Esophagus squamous epithelium (tissue), 5 donors: ENCODE results near the gene TRIM41. TPM values are rescaled to one million over a fixed set of nuclear protein-coding genes. Genes with fewer than 3 reads are reported as not detected.

ENCODE experiments used
- DNase-seq: peaks from one replicate; lab custom pipeline; 2025; lab: John Stamatoyannopoulos, UW
- H3K27ac ChIP-seq, 4 donors: fragments of 200-600 bp; sonication (generic); one replicate each; pipeline ENCODE4 v1.5.1; 2016 to 2019; ENCODE audit warnings: mild to moderate bottlenecking in 1 of 4
- H3K27me3 ChIP-seq, 4 donors: fragments of 200-600 bp; sonication (generic); 1 replicate in 3 of 4; 2 replicates in 1 of 4; pipeline versions ENCODE4 v1.5.1 to v1.6.0; 2017 to 2021; ENCODE audit warnings: antibody characterized with exemption in 1 of 4
- H3K36me3 ChIP-seq, 3 donors: fragments of 200-600 bp; sonication (generic); one replicate each; pipeline ENCODE4 v1.5.1; 2016 to 2019
- H3K4me1 ChIP-seq, 3 donors: fragments of 200-600 bp; sonication (generic); one replicate each; pipeline ENCODE4 v1.5.1; 2017 to 2019
- H3K4me3 ChIP-seq, 4 donors: fragments of 200-600 bp; sonication (generic); 1 replicate in 3 of 4; 2 replicates in 1 of 4; pipeline ENCODE4 v1.5.1; 2016 to 2019; ENCODE audit warnings: mild to moderate bottlenecking in 2 of 4, moderate library complexity in 1 of 4
- H3K9me3 ChIP-seq, 3 donors: fragments of 200-600 bp; sonication (generic); one replicate each; pipeline ENCODE4 v1.5.1; 2016 to 2019
- CTCF ChIP-seq, 6 experiments: fragments of 450-650 bp in 4 of 6; fragments of 200-600 bp in 2 of 6; sonication (generic) in 2 of 6; IDR thresholded peaks; one replicate each; pipeline ENCODE4 v1.5.1; 2016 to 2019; ENCODE audit warnings: antibody characterized with exemption in 6 of 6, mild to moderate bottlenecking in 4 of 6, moderate library complexity in 4 of 6
- POLR2A ChIP-seq, 4 donors: fragments of 450-650 bp; IDR thresholded peaks; one replicate each; pipeline ENCODE4 v1.6.1; 2017; ENCODE audit warnings: antibody characterized with exemption in 4 of 4, mild to moderate bottlenecking in 4 of 4, moderate library complexity in 3 of 4
- WGBS, 2 donors: methylation state at CpG; one replicate each; pipeline ENCODE4 v1.1.5; 2018; 5-methylcytosine and 5-hydroxymethylcytosine counted together
- intact Hi-C: fragments of 100-400 bp; cut with DNase I; formaldehyde crosslinking; loops from one replicate; pipeline ENCODE4 v1.15.0; 2022
- total RNA-seq, 4 donors: library from RNA; depleted of rRNA; stranded (reverse); fragments of >200 nt; gene quantifications; one replicate each; pipeline ENCODE4 v1.1.0, GENCODE V29; 2016
- donor health status: DM: yes; HTN: yes; CAD: no.

Gene TRIM41
- total RNA-seq, 4 donors from 2014 or later = 12.0 to 22.1 (median 13.8) TPM

- intact Hi-C loops = loop anchor here (10.0 kb wide), 1 partner anchor 75 kb away; the partner anchor contains the start of gene TRIM52
- no peaks in the 10 kb centered on the region for H3K9me3 ChIP-seq
- DNase-seq = no peak
Observed at GRCh38 chr5:181189962-181190710, 32.9 kb upstream of the TRIM41 start.

GRCh38 chr5:181190711-181191525 is 32.2 kb upstream of the TRIM41 start:
- Histone ChIP-seq H3K9me3 (no peaks in the 10 kb centered on the region), H3K27me3 (no peaks in the 10 kb centered on the region), H3K4me3 (peak overlapping the region; percentile 64 to 96 (median 82)), H3K4me1 (peaks cover 7 to 61% (median 10%) of the 10 kb centered on the region in 3 donors), H3K27ac (peak overlapping the region; percentile 90 to 93 (median 90)), H3K36me3 (peaks cover 0 to 19% (median 0%) of the 10 kb centered on the region in 3 donors)
- peak in 2 of 6 experiments; percentile 12 to 17 for TF ChIP-seq CTCF (IDR thresholded peaks at IDR 0.05)
- TF ChIP-seq POLR2A (IDR thresholded peaks at IDR 0.05) = no peak
- DNase-seq = no peak
- intact Hi-C loops = no loop called here
- 0 to 1% methylated on average over 20 to 35 of the region's 66 CpGs for WGBS, 2 donors

More at GRCh38 chr5:181189962-181190710, 32.9 kb upstream of the TRIM41 start:
- no peak for TF ChIP-seq POLR2A (IDR thresholded peaks at IDR 0.05)
- 0% methylated on average over 16 of the region's 52 CpGs; no CpG with 5 or more reads in 1 of the 2 donors for WGBS, 2 donors
- Histone ChIP-seq H3K27ac (peak overlapping the region; percentile 90 to 93 (median 90)), H3K36me3 (peaks cover 0 to 14% (median 0%) of the 10 kb centered on the region in 3 donors), H3K4me1 (peaks cover 7 to 62% (median 10%) of the 10 kb centered on the region in 3 donors), H3K27me3 (no peaks in the 10 kb centered on the region), H3K4me3 (peak overlapping the region; percentile 64 to 96 (median 82))

GRCh38 chr5:181191526-181192336 is 31.4 kb upstream of the TRIM41 start:
- TF ChIP-seq POLR2A (IDR thresholded peaks at IDR 0.05) (peak in 1 of 4 donors; percentile 68), CTCF (IDR thresholded peaks at IDR 0.05) (no peak)
- intact Hi-C loops = no loop called here
- H3K4me1 ChIP-seq = peaks cover 7 to 58% (median 10%) of the 10 kb centered on the region in 3 donors

GRCh38 chr5:181192337-181193046 is 30.6 kb upstream of the TRIM41 start:
- TF ChIP-seq POLR2A (IDR thresholded peaks at IDR 0.05) (no peak), CTCF (IDR thresholded peaks at IDR 0.05) (no peak)
- WGBS, 2 donors = 36 to 41% methylated on average over 10 to 11 of the region's 12 CpGs
- Histone ChIP-seq H3K4me3 (peak overlapping the region; percentile 64 to 96 (median 82)), H3K36me3 (peaks cover 0 to 32% (median 0%) of the 10 kb centered on the region in 3 donors), H3K27ac (peak overlapping the region; percentile 90 to 93 (median 90)), H3K4me1 (peaks cover 7 to 51% (median 10%) of the 10 kb centered on the region in 3 donors), H3K9me3 (no peaks in the 10 kb centered on the region), H3K27me3 (no peaks in the 10 kb centered on the region)
- intact Hi-C loops = no loop called here
- no peak for DNase-seq

More at GRCh38 chr5:181191526-181192336, 31.4 kb upstream of the TRIM41 start:
- no peak for DNase-seq
- no peaks in the 10 kb centered on the region for H3K9me3 ChIP-seq
- peaks cover 0 to 26% (median 0%) of the 10 kb centered on the region in 3 donors for H3K36me3 ChIP-seq
- WGBS, 2 donors = 0% methylated on average over 13 to 23 of the region's 64 CpGs
- peak overlapping the region; percentile 64 to 96 (median 82) for H3K4me3 ChIP-seq
- peak overlapping the region; percentile 90 to 93 (median 90) for H3K27ac ChIP-seq
- no peaks in the 10 kb centered on the region for H3K27me3 ChIP-seq
